Hepatocyte (in vitro differentiated cells): Measurements from ENCODE around the gene MADD. TPM values are rescaled to one million over a fixed set of nuclear protein-coding genes. Genes with fewer than 3 reads are reported as not detected.
"Not testable (repeated sequence)": the region's sequence is repeated elsewhere in the genome, so short reads cannot be mapped to it uniquely, and the experiment has no call there.

ENCODE experiments used
- DNase-seq: peaks from one replicate; pipeline ENCODE4 v3.0.0-alpha.2; 2016; ENCODE audit warnings: low spot score
- H2AFZ ChIP-seq: fragments of 200-600 bp; sonication (generic); 2 replicates; pipeline ENCODE4 v1.6.0; 2016; ENCODE audit warnings: antibody characterized with exemption, mild to moderate bottlenecking
- H3K27ac ChIP-seq: fragments of 200-600 bp; sonication (generic); 2 replicates; pipeline ENCODE4 v1.5.1; 2016; ENCODE audit warnings: mild to moderate bottlenecking
- H3K27me3 ChIP-seq: fragments of 200-600 bp; sonication (generic); 2 replicates; pipeline ENCODE4 v1.6.1; 2016
- H3K36me3 ChIP-seq: fragments of 200-600 bp; sonication (generic); replicated peaks from 2 replicates; pipeline ENCODE4 v1.5.1; 2016; ENCODE audit warnings: low read depth; ENCODE audit not compliant: insufficient read depth
- H3K4me1 ChIP-seq: fragments of 200-600 bp; sonication (generic); 2 replicates; pipeline ENCODE4 v1.5.1; 2016; ENCODE audit warnings: mild to moderate bottlenecking, moderate library complexity; ENCODE audit not compliant: insufficient read depth
- H3K4me2 ChIP-seq: fragments of 200-600 bp; sonication (generic); 2 replicates; pipeline ENCODE4 v1.6.0; 2016
- H3K4me3 ChIP-seq: fragments of 200-600 bp; sonication (generic); 2 replicates; pipeline ENCODE4 v1.5.1; 2016; ENCODE audit warnings: mild to moderate bottlenecking
- H3K79me2 ChIP-seq: fragments of 200-600 bp; sonication (generic); 2 replicates; pipeline ENCODE4 v1.6.0; 2017; ENCODE audit warnings: mild to moderate bottlenecking
- H3K9me2 ChIP-seq: fragments of 200-600 bp; sonication (generic); replicated peaks from 2 replicates; pipeline ENCODE4 v1.6.0; 2017; ENCODE audit warnings: mild to moderate bottlenecking; ENCODE audit not compliant: insufficient read depth
- H3K9me3 ChIP-seq: fragments of 200-600 bp; sonication (generic); 2 replicates; pipeline ENCODE4 v1.5.1; 2016; ENCODE audit warnings: low read depth, mild to moderate bottlenecking
- H4K20me1 ChIP-seq: fragments of 200-600 bp; sonication (generic); 2 replicates; pipeline ENCODE4 v1.6.0; 2016; ENCODE audit warnings: mild to moderate bottlenecking; ENCODE audit not compliant: insufficient read depth, poor library complexity, severe bottlenecking
- EZH2 ChIP-seq: fragments of 200-600 bp; sonication (generic); IDR thresholded peaks from 2 replicates; pipeline ENCODE4 v1.6.1; 2016; ENCODE audit warnings: antibody characterized with exemption, mild to moderate bottlenecking, borderline replicate concordance
- EZH2phosphoT487 ChIP-seq: fragments of 200-600 bp; sonication (generic); IDR thresholded peaks from one replicate; pipeline ENCODE4 v1.6.1; 2018; ENCODE audit warnings: antibody characterized with exemption, mild to moderate bottlenecking, low read depth, moderate library complexity; ENCODE audit not compliant: unreplicated experiment, severe bottlenecking
- WGBS: methylation state at CpG from one replicate; pipeline ENCODE4 v1.1.6; 2016; ENCODE audit warnings: low lambda C conversion rate; ENCODE audit errors: missing lambda C conversion rate; 5-methylcytosine and 5-hydroxymethylcytosine counted together
- polyA plus RNA-seq: library from polyadenylated mRNA; unstranded; fragments of >200 nt; fragmentation: Nextera tagmentation; extraction: Ambion mirVana; gene quantifications from 2 replicates; pipeline ENCODE4 v1.2.1, GENCODE V29; 2016
- total RNA-seq: library from RNA; depleted of rRNA; stranded (reverse); fragments of >200 nt; gene quantifications from 2 replicates; pipeline ENCODE4 v1.2.3, GENCODE V29; 2014
- TF ChIP-seq, protein P1 (sequence below): fragments of 200-600 bp; sonication (generic); IDR thresholded peaks from 2 replicates; pipeline ENCODE4 v1.5.1; 2016; ENCODE audit warnings: antibody characterized with exemption, mild to moderate bottlenecking; ENCODE audit not compliant: poor library complexity

The MADD gene
- total and polyA plus RNA-seq, 2 experiments from 2014 or later = 17.6 to 19.1 TPM

DNA sequence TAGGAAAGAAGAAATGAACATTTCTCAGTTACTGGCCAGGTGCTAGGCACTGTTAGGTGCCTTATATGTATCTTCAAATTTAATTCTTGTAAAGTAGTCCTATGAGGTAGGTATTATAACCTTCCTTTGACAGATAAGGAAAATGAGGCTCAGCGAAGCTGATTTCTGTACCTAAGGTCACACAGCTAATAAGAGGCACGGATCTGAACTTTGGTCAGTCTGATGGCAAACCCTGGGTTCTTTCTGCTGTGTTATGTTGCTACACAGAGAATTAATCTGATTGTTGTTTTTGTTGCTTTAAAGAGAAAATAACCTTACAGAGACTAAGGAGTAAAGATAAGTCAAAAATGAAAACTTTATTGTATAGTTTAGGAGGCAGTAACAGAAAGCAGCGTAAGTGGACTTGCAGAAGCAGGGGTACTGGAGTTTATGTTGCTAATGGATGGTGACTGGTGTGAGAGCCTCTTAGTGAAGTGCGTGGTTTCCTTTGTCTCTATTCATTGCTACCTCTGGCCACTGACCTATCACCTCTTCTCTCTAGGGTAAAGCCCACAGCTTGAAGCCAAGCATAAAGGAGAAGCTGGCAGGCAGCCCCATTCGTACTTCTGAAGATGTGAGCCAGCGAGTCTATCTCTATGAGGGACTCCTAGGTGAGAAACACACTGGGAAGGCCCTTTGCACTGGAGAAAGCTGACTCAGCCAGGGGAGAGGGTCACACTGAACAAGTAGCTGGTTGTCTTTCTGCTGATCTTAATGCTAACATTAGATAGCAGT lies 38.3 kb downstream of the MADD start:
- DNase-seq = no peak
- Histone ChIP-seq H3K27me3 (no peaks in the 10 kb centered on the region), H2AFZ (no peak overlapping the region), H3K4me1 (no peaks in the 10 kb centered on the region), H3K9me2 (no peaks in the 10 kb centered on the region), H4K20me1 (no peaks in the 10 kb centered on the region), H3K9me3 (no peaks in the 10 kb centered on the region), H3K27ac (no peak overlapping the region), H3K4me3 (no peak overlapping the region), H3K79me2 (peaks cover 3% of the 10 kb centered on the region), H3K4me2 (no peak overlapping the region), H3K36me3 (no peaks in the 10 kb centered on the region)
- WGBS = 85% methylated on average over 6 of the region's 6 CpGs
- no peak for TF ChIP-seq EZH2phosphoT487
- no peak for TF ChIP-seq EZH2
- TF ChIP-seq, protein P1, sequence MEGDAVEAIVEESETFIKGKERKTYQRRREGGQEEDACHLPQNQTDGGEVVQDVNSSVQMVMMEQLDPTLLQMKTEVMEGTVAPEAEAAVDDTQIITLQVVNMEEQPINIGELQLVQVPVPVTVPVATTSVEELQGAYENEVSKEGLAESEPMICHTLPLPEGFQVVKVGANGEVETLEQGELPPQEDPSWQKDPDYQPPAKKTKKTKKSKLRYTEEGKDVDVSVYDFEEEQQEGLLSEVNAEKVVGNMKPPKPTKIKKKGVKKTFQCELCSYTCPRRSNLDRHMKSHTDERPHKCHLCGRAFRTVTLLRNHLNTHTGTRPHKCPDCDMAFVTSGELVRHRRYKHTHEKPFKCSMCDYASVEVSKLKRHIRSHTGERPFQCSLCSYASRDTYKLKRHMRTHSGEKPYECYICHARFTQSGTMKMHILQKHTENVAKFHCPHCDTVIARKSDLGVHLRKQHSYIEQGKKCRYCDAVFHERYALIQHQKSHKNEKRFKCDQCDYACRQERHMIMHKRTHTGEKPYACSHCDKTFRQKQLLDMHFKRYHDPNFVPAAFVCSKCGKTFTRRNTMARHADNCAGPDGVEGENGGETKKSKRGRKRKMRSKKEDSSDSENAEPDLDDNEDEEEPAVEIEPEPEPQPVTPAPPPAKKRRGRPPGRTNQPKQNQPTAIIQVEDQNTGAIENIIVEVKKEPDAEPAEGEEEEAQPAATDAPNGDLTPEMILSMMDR = no peak

DNA sequence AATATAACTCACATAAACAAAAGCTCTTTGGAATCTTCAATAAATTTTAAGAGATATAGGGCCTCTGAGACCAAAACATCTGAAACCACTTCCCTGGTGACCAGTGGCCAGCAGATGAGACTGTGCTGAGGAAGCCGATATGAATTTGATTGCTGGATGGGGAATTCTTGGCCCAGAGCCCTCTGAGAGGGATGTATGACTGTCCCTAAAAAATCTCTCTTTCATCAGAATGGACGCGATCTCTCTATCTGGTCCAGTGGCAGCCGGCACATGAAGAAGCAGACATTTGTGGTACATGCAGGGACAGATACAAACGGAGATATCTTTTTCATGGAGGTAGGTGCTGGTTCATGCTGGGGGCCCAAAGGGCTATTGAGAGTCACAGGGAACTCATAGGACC lies 45.1 kb downstream of the MADD start:
- H3K9me3 ChIP-seq = no peaks in the 10 kb centered on the region
- H3K27ac ChIP-seq = no peak overlapping the region
- no peak overlapping the region for H2AFZ ChIP-seq
- H3K79me2 ChIP-seq = no peaks in the 10 kb centered on the region
- H4K20me1 ChIP-seq = no peaks in the 10 kb centered on the region
- TF ChIP-seq EZH2phosphoT487 (no peak), EZH2 (no peak)
- TF ChIP-seq, protein P1 = no peak
- H3K27me3 ChIP-seq = no peaks in the 10 kb centered on the region
- H3K4me1 ChIP-seq = no peaks in the 10 kb centered on the region
- WGBS = 98% methylated on average over 5 of the region's 5 CpGs
- no peak overlapping the region for H3K4me2 ChIP-seq
- H3K36me3 ChIP-seq = no peaks in the 10 kb centered on the region
- no peaks in the 10 kb centered on the region for H3K9me2 ChIP-seq
- H3K4me3 ChIP-seq = no peak overlapping the region
- no peak for DNase-seq

DNA sequence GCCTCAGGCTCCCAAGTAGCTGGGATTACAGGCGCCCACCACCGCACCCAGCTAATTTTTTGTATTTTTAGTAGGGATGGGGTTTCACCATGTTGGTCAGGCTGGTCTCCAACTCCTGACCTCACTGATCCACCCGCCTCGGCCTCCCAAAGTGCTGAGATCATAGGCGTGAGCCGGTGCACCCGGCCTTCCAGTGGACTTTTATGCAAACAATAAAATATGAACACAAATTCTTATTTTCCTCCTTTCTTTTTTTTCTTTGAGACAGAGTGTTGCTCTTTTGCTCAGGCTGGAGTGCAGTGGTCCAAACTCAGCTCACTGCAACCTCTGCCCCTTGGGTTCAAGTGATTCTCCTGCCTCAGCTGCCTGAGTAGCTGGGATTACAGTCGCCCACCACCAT lies 46.6 kb downstream of the MADD start:
- WGBS = 97% methylated on average over 8 of the region's 8 CpGs

DNA sequence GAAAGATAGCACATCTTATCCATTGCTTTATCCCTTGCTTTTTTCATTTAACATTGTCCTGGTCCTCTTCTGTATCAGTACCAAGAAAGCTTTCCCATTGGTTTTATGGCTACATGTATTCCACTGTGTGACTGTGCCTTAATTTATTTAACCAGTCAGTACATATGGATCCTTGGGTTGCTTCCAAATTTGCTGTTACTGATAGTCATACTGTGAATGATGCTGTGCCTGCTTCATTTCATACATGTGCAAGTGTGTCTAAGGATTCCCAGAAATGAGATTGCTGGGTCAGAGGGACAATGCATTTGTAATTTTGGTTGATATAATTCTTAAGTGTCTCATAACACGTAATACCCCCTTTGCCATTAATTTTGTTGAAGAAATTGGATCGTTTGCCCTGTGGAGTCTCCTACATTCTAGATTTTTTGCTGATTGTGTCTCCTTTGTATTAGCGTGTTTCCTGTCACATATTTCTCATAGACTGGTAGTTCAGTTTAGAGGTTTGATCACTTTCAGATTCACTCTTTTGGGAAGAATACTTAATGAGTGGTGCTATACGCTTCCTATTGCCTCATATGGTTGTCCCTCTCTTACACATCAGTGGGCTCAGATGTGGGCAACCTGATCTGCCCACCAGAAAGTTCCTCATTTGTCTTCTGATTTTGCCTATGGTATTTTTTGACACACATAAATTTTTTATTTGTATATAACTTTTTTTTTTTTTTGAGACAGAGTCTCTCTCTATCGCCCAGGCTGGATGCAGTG lies 47.3 kb downstream of the MADD start:
- Histone ChIP-seq H3K9me3 (no peaks in the 10 kb centered on the region), H3K27me3 (no peaks in the 10 kb centered on the region), H4K20me1 (no peaks in the 10 kb centered on the region), H3K9me2 (no peaks in the 10 kb centered on the region), H3K4me3 (no peak overlapping the region), H3K36me3 (no peaks in the 10 kb centered on the region), H3K4me2 (no peak overlapping the region), H3K79me2 (no peaks in the 10 kb centered on the region), H3K27ac (no peak overlapping the region), H3K4me1 (no peaks in the 10 kb centered on the region), H2AFZ (no peak overlapping the region)
- 95% methylated on average over 5 of the region's 5 CpGs for WGBS
- no peak for DNase-seq
- TF ChIP-seq EZH2phosphoT487 (no peak), EZH2 (no peak)
- TF ChIP-seq, protein P1 = no peak

More for the DNA sequence above, 46.6 kb downstream of the MADD start:
- not testable (repeated sequence) for H3K79me2 ChIP-seq, H3K27me3 ChIP-seq, H3K36me3 ChIP-seq, DNase-seq, H4K20me1 ChIP-seq, H2AFZ ChIP-seq, H3K27ac ChIP-seq, H3K9me2 ChIP-seq, H3K4me1 ChIP-seq, H3K4me2 ChIP-seq, H3K4me3 ChIP-seq, H3K9me3 ChIP-seq
